ENCODE data around the gene OSBP2.

Gene OSBP2

DNA sequence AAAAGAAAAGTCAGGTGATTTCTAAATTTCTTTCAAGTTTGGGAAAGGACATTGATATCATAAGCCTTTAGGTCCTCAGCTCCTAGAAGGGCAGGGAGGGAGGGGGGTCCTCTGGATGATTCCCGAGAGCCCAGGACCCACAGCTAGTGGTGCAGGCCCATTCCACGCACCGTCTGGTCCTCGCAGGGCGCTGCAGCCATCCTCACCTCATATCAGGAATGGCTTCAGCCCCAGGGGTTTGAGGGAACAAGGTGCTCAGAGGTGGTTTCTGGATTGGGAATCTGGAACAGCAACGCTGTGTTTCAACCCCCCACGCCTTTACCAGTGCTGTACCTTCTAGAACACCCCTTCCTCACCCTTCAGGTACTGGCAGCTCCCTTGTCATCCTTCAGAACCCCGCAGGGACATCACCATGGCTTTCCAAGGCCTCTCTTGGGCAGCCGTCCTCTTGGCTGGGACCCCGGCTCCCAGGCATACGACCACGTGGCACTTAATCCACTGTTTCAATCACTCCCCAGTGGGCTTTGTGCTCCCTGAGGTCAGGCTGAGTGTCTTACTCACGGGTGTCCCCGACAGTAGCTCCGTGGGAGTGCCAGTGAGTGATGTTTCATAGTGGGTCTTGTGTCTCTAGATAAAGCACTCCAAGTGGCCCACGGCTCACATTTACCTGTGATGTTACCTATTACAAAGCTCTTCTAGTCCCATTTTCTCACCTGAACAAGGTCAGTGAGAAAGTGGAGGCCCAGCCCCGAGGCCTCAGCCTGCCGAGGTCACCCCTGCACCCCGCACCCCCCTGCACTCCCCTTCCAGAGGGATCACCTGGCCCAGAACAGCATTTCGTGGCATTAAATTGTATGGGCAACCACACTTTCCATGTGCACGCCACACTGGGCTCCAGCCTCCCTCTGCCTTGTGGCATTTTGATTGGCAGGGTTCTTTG, 180.0 kb downstream of the OSBP2 start:
- TF ChIP-seq NFRKB (IDR thresholded peaks at IDR 0.05): no peak
- TF ChIP-seq FOXA1 (IDR thresholded peaks at IDR 0.05): no peak
- TF ChIP-seq ELF4 (IDR thresholded peaks at IDR 0.05): no peak
- no peak for TF ChIP-seq SP1 (IDR thresholded peaks at IDR 0.05)
- TF ChIP-seq HDGF (IDR thresholded peaks at IDR 0.05; ENCODE audit: borderline replicate concordance): no peak
- TF ChIP-seq, protein P1, sequence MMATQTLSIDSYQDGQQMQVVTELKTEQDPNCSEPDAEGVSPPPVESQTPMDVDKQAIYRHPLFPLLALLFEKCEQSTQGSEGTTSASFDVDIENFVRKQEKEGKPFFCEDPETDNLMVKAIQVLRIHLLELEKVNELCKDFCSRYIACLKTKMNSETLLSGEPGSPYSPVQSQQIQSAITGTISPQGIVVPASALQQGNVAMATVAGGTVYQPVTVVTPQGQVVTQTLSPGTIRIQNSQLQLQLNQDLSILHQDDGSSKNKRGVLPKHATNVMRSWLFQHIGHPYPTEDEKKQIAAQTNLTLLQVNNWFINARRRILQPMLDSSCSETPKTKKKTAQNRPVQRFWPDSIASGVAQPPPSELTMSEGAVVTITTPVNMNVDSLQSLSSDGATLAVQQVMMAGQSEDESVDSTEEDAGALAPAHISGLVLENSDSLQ (IDR thresholded peaks at IDR 0.05): no peak
- no peak for TF ChIP-seq TARDBP (IDR thresholded peaks at IDR 0.05)
- TF ChIP-seq FOXK2 (IDR thresholded peaks at IDR 0.05): no peak
- DNase-seq (ENCODE audit: extremely low spot score): no peak
- ChIA-PET POLR2A (no interaction called here), CTCF (no interaction called here)

DNA sequence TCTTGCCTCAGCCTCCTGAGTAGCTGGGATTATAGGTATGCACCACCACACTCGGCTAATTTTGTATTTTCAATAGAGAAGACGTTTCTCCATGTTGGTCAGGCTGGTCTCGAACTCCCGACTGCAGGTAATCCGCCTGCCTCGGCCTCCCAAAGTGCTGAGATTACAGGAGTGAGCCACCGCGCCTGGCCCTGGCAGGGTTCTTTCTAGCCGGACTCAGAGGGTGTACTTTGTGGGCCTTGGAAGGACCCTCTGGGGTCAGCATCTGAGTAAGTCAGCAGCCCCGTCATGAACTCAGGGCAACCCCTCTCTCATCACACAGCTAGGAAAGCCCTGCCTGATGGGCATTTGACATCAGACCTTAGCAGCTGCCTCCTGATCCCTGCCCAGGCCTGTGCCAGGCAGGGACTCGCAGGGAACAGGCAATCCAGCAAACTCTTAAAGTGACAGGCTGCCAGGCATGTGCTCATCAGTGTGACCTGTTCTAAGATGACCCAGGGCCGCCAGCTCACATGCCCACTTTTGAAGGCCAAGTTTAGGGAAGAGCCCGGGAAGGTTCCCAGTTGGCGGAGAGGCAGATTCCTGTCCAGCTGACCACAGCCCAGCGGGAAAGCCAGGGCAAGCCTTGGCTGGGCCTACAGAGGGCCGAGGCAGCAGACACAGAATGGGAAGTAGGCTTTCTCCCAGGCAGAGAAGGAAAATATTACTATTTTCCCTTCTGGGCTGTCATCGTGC, 181.0 kb downstream of the OSBP2 start:
- ChIA-PET CTCF (no interaction called here), POLR2A (no interaction called here)
- DNase-seq (ENCODE audit: extremely low spot score): no peak
- TF ChIP-seq HDGF (IDR thresholded peaks at IDR 0.05; ENCODE audit: borderline replicate concordance) (no peak), FOXA1 (IDR thresholded peaks at IDR 0.05) (no peak), FOXK2 (IDR thresholded peaks at IDR 0.05) (no peak), SUZ12 (IDR thresholded peaks at IDR 0.05) (no peak), SP1 (IDR thresholded peaks at IDR 0.05) (no peak), BHLHE40 (IDR thresholded peaks at IDR 0.05; ENCODE audit: borderline replicate concordance) (no peak), TARDBP (IDR thresholded peaks at IDR 0.05) (no peak), ZNF384 (IDR thresholded peaks at IDR 0.05) (no peak), FOXM1 (IDR thresholded peaks at IDR 0.05; ENCODE audit: borderline replicate concordance) (no peak), LEF1 (IDR thresholded peaks at IDR 0.05; ENCODE audit: borderline replicate concordance) (no peak), ELF4 (IDR thresholded peaks at IDR 0.05) (no peak), L3MBTL2 (conservative IDR thresholded peaks at IDR 0.05) (no peak), ARNT (IDR thresholded peaks at IDR 0.05) (no peak)
- TF ChIP-seq, protein P1 (IDR thresholded peaks at IDR 0.05): no peak

DNA sequence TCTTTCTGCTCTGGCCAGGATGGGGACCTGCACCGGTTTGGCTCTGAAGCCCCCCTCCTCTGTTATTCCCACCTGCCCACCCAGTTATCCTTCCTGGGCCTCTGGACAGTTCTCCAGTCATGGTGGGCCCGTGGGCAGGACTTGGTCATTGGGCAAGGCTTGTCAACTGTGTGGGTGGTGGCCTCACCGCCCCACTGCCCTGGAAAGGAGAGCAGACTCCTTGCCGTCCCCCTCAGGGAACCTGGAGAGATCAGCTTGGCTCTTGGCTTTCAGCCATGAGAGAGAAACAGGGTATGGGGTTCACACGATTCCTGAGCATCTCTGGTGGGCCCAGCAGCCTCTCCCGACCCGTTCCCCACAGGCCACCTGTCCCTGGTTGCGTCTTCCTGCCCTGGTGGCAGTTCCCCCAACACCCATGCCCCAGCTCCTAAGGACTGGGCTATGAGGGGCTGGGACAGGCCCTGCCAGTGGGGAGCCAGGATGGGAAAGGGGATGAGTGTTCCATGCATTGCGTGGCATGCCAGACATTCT, 181.6 kb downstream of the OSBP2 start:
- ChIA-PET POLR2A (no interaction called here), CTCF (no interaction called here)
- DNase-seq (ENCODE audit: extremely low spot score): no peak
- TF ChIP-seq, protein P1 (IDR thresholded peaks at IDR 0.05): no peak
- TF ChIP-seq SP1 (IDR thresholded peaks at IDR 0.05) (no peak), FOXM1 (IDR thresholded peaks at IDR 0.05; ENCODE audit: borderline replicate concordance) (no peak), FOXK2 (IDR thresholded peaks at IDR 0.05) (no peak)

DNA sequence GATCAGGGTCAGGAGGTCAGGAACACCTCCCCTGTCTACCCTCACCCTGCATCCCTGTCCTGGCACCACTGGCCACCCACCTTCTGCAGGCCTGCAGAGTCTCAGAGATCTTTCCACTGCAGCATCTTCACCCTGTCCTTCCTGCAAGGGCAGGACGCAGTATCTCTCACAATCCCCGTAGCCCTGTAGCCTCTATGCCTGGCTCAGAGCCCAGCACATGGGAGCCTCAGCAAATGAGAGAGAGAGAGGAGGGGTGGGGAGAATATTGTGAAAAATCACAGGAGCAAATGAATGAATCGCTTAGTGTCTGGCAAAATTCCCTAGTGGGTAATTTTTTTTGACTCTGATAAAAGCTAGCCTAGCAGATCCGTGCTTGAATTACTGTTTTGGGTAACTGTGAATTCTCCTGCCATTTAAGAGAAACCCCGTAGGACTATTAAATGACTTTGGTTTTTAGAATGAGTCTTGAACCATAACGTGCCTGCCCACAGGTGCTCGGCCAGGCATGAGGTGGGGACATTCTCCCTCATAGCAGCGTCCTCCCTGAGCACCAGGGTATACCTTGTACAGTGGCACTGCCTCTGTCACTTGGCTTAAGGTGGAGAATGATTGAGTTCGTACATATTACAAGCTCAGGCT, 182.4 kb downstream of the OSBP2 start:
- ChIA-PET CTCF (interaction anchor here (0.7 kb wide), 1 partner anchor 48 kb away, joined by 3 read pairs; no protein-coding TSS in a partner anchor), POLR2A (no interaction called here)
- TF ChIP-seq ARNT (IDR thresholded peaks at IDR 0.05) (no peak), L3MBTL2 (conservative IDR thresholded peaks at IDR 0.05) (no peak), SP1 (IDR thresholded peaks at IDR 0.05) (no peak), ZNF384 (IDR thresholded peaks at IDR 0.05) (no peak), NFRKB (IDR thresholded peaks at IDR 0.05) (no peak), ELF4 (IDR thresholded peaks at IDR 0.05) (no peak), FOXK2 (IDR thresholded peaks at IDR 0.05) (no peak), LEF1 (IDR thresholded peaks at IDR 0.05; ENCODE audit: borderline replicate concordance) (no peak), TARDBP (IDR thresholded peaks at IDR 0.05) (no peak), FOXA1 (IDR thresholded peaks at IDR 0.05) (no peak)
- DNase-seq (ENCODE audit: extremely low spot score): no peak

DNA sequence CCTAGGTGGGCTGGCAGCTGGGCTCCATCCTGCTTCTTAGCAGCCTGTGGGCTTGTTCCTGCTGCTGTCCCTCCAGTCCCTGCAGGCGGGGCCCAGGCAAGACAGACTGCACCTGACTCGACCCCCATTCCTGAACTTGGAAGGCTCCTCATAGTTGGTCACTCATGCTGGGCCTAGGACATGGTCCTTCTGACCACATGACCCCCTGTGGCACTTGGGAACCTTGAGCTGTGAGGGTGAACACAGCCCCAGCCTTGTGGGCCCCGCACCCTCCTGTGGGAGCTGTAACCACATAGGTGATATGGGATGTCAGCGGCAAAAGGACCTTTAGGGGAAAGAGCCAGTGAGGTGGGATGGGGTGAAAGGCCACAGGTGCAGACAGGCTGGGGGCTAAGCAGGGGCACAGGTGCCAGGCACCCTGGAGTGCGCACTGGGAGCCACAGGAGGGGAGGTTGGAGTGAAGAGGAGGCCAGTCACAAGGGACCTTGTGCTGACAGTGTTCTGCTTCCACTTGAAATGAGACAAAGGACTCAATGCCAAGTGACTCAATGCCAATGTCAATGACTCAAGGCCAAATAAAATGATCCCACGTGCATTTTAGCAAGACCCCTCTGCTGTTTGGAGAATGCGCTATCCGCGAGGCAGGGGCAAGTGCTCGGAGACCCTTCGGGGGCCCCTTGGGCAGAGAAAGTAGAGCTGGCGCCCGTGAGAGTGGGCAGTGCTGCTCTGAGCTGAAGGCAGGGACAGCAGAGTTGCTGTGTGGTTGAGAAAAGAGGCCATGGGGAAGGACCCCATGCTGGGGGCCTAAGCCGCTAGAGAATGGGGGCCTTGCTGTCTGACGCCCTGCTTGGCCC, 183.2 kb downstream of the OSBP2 start:
- POLR2A ChIA-PET: no interaction called here
- no peak for DNase-seq (ENCODE audit: extremely low spot score)
- CTCF ChIA-PET: interaction anchor here (0.6 to 1.1 kb wide), 3 partner anchors 49 to 1561 kb away, joined by 3 to 4 read pairs (median 3); no protein-coding TSS in a partner anchor
- TF ChIP-seq LEF1 (IDR thresholded peaks at IDR 0.05; ENCODE audit: borderline replicate concordance): no peak
- no peak for TF ChIP-seq SP1 (IDR thresholded peaks at IDR 0.05)
- TF ChIP-seq, protein P1 (IDR thresholded peaks at IDR 0.05): no peak
- TF ChIP-seq BHLHE40 (IDR thresholded peaks at IDR 0.05; ENCODE audit: borderline replicate concordance): no peak
- TF ChIP-seq TARDBP (IDR thresholded peaks at IDR 0.05): no peak
- no peak for TF ChIP-seq ZNF384 (IDR thresholded peaks at IDR 0.05)
- no peak for TF ChIP-seq NFRKB (IDR thresholded peaks at IDR 0.05)
- no peak for TF ChIP-seq HDGF (IDR thresholded peaks at IDR 0.05; ENCODE audit: borderline replicate concordance)
- TF ChIP-seq ARNT (IDR thresholded peaks at IDR 0.05): no peak
- TF ChIP-seq FOXA1 (IDR thresholded peaks at IDR 0.05): no peak
